H7 (cell line): ENCODE data around the gene NEK10. TPM values are rescaled to one million over a fixed set of nuclear protein-coding genes. Genes with fewer than 3 reads are reported as not detected.
"Not testable (repeated sequence)": the region's sequence is repeated elsewhere in the genome, so short reads cannot be mapped to it uniquely, and the experiment has no call there.

Experiments
- DNase-seq: peaks from one replicate; pipeline ENCODE4 v3.0.0; 2012
- H3K27me3 ChIP-seq: 2 replicates; pipeline ENCODE4 v1.6.0; 2011; ENCODE audit warnings: mild to moderate bottlenecking, low read length; ENCODE audit not compliant: control insufficient read depth, insufficient read depth
- H3K36me3 ChIP-seq: replicated peaks from 2 replicates; pipeline ENCODE4 v1.5.1; 2011; ENCODE audit warnings: low read length; ENCODE audit not compliant: control insufficient read depth, insufficient read depth
- H3K4me3 ChIP-seq: 2 replicates; pipeline ENCODE4 v1.5.1; 2011; ENCODE audit warnings: low read depth, mild to moderate bottlenecking, control low read depth, low read length, moderate library complexity; ENCODE audit not compliant: insufficient read depth
- total RNA-seq: library from RNA; depleted of rRNA; stranded (reverse); fragments of >200 nt; shearing (Covaris generic); gene quantifications from 2 replicates; pipeline ENCODE4 v1.2.3, GENCODE V29; 2014

NEK10 gene
- total RNA-seq, 1 experiment from 2014 or later = 0.03 TPM

DNA sequence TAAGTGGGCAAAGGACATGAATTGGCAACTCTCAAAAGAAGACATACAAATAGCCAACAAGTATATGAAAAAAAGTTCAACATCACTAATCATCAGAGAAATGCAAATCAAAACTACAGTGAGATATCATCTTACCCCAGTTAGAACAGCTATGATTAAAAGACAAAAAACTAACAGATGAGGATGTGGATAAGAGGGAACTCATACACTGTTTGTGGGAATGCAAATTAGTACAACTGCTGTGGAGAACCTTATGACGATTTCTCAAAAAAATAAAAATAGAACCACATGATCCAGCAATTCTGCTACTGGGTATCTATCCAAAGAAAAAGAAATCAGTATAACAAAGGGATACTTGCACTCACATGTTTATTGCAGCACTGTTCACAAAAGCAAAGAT is 28.6 kb downstream of the NEK10 start:
- no peak for DNase-seq

DNA sequence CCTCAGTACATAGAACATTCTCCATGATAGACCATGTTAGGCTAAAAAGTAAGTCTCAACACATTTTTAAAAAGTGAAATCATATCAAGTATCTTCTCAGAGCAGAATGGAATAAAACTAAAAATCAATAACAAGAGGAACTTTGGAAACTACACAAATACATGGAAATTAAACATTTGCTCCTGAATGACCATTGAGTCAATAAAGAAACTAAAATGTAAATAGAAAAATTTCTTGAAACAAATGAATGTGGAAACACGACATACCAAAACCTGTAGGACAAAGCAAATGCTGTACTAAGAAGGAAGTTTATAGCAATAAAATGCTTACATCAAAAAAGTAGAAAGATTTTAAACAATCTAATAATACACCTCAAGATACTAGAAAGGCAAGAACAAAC is 33.6 kb downstream of the NEK10 start:
- Histone ChIP-seq H3K4me3 (no peak overlapping the region), H3K36me3 (no peaks in the 10 kb centered on the region), H3K27me3 (no peaks in the 10 kb centered on the region)
- no peak for DNase-seq

More for the DNA sequence above, 28.6 kb downstream of the NEK10 start:
- Histone ChIP-seq H3K4me3 (no peak overlapping the region), H3K27me3 (no peaks in the 10 kb centered on the region), H3K36me3 (no peaks in the 10 kb centered on the region)

DNA sequence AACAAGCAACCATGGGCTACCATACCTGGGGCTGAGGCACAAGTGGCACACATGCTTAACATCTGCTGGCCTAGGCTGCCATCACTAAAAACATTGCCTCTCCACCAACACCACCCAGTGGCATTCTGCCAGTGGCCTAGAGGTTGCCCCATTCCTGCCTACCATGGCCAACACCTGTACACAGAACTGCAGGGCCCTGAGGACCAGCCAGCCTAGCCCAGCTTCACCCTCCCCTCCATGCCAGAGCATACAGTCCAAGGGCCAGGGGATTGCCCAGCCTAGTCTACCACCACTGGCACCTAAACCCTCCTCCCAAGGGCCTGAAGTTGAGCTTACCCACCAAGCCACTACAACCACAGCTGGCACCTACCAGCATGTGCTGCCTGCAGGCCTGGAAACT is 35.3 kb downstream of the NEK10 start:
- Histone ChIP-seq H3K36me3 (no peaks in the 10 kb centered on the region), H3K27me3 (no peaks in the 10 kb centered on the region), H3K4me3 (no peak overlapping the region)
- no peak for DNase-seq

DNA sequence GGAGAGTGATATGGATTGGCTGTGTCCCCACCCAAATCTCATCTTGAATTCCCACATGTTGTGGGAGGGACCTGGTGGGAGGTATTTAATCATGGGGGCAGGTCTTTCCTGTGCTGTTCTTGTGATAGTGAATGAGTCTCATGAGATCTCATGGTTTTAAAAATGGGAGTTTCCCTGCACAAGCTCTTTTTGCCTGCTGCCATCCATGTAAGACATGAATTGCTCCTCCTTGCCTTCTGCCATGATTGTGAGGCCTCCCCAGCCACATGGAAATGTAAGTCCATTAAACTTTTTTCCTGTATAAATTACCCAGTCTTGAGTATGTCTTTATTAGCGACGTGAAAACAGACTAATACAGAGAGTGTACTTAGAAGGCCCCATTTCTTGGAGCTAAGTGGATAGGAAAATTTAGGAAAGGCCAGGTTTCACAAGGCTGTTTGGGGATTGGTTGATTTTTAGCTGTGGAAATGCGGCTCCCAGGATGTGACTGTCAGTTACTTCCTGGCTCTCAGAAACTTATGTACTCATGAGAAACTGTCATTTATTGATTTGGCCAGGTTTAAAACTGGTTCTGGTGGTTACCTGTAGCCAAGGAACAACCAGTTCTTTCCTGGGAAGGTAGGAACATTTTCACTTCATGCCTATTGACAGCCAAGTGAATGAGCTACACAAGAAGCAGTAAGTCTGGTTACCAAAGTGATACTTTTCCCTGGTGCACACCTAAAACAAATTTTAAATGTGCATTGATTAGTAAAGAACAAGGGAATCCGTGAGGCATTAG is 40.0 kb downstream of the NEK10 start:
- H3K36me3 ChIP-seq, H3K27me3 ChIP-seq, H3K4me3 ChIP-seq, DNase-seq: not testable (repeated sequence)

DNA sequence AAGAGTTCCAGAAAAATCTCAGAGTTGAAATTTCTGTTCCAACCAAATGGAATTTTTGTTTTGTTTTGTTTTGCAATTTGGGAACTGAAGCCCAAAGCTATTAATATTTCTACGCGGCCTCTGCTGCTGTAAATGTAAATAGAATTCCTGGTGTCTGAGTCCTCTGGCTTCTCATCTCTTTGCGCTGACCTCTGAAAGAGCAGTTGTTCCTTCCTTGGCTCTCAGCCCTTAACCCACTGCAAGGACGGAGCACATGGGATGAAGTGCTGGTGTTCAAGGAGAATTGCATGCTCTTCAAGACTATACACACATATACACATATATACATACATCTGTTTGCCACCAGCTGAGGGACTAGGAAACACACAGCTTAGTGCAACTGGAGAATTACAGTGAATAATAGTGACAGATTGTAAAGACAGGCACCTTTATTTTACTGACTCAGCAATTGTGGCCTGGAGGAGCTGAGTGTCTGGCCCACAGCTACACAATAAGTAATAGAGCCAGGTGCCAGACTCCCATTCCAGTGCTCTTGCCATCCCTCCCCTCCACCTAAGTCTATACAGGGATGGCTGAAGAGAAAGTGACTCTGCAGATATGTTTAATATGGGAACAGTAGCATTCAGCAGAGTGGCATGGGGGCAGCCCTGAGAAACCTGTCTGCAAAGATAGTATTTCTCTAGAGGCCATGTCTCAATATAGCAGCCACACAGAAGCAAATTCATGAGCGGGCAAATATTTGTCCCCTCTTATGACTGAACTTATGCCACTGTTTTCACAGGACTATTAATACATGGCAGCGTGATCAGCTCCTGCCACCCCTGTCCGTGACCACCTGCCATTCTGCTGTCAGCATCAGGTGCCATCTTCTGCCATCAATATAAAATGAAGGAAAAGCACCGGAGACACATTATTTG is 42.3 kb downstream of the NEK10 start:
- no peaks in the 10 kb centered on the region for H3K36me3 ChIP-seq
- no peak for DNase-seq
- H3K4me3 ChIP-seq = no peak overlapping the region
- no peaks in the 10 kb centered on the region for H3K27me3 ChIP-seq

DNA sequence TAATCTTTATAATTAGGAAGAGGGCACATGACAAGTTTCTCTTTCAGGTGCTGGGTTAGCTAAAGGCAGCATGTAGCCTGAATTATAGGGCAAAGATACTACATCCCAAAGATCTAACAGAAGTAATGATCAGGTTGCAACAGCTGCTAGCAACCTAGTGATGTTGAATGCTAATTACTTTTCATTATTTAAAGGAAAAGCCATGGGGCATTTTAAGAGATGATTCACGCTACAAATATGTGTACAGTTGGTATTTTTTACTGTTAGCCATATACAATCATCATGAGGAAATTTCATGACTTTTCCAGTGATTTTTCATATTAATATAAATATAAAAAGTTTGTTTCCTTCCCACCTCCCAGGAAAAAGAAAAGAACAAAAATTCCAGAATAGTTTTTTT is 43.0 kb downstream of the NEK10 start:
- Histone ChIP-seq H3K27me3 (no peaks in the 10 kb centered on the region), H3K36me3 (no peaks in the 10 kb centered on the region), H3K4me3 (no peak overlapping the region)
- no peak for DNase-seq

DNA sequence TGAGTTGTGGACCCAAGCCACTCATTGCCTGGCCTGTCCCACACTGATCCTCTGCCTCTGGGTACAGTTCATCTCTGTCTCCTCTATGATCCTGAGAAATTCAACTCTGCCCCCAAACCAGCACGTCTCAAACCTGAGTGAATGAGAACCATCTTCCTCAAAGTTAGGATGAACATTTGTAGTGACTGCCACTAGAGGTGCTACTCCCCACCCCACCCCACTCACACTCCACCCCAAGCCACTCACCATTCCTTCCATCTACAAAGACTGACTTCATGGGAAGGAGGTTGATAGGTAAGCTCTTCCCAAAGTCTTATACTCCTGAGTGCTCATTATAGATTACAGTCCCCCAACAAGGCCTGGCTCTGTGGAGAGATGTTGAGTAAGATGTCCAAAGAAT is 43.8 kb downstream of the NEK10 start:
- Histone ChIP-seq H3K4me3 (no peak overlapping the region), H3K36me3 (no peaks in the 10 kb centered on the region), H3K27me3 (no peaks in the 10 kb centered on the region)
- peak; percentile 30 for DNase-seq

DNA sequence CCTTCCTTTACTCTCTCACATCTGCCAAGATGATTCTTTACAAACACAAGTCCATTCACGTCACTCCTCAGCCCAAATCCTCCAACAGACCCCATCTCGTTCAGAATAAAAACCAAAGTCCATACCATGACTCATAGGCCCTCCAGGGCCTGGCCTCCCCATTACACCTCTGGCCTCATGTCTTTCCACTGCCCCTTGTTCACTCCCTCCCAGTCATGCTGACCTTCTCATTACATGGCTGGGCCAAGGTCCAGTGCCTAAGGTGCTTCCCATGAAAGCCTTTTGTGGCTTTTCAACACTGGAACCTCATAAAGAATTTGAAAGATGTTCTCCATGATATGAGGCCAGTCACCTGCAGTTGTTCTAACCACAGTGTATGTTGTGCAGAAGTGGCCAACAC is 44.5 kb downstream of the NEK10 start:
- Histone ChIP-seq H3K27me3 (no peaks in the 10 kb centered on the region), H3K36me3 (no peaks in the 10 kb centered on the region), H3K4me3 (no peak overlapping the region)
- no peak for DNase-seq

DNA sequence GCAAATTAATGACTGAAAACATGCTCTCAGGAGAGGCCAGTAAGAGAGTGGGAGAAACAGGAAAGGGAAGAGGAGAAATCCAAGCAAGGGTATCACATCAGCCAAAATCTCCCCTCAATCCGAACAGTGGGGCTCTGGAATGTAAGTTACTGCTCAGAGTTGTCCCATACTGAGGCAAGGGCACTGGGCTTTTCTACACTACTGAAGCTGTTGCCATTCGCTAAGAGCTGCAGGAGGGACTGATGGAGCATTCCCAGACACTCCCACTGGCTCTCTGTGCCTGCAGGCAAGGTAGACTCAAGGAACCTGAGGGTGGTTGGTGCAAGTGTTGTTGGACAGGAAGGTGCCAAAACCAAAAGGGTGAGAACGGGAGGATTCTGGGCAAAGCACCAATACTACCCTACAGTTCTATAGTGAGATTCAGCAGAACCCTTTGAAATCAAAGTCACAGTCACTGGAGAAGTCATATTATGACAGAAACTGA is 46.1 kb downstream of the NEK10 start:
- no peak overlapping the region for H3K4me3 ChIP-seq
- peak; percentile 9 for DNase-seq
- no peaks in the 10 kb centered on the region for H3K27me3 ChIP-seq
- H3K36me3 ChIP-seq = no peaks in the 10 kb centered on the region

DNA sequence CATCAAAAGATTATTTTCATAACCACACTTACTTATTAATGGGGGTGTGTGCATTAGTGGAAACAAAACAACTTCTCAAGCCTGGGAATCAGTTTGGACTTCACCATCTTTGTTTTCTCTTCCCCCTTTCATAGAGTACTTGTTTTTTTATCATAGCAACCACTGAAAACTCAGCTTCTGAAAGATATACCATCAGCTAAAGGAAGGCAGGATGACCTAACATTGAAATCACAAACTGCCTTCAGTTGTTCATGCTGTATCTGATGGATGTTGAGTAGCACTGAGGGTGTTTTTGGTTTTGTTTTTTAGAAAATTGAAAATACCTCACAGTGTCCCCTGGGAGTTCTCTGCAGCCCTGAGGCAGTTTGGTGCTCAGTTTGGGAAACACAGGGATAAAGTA is 46.5 kb downstream of the NEK10 start:
- Histone ChIP-seq H3K4me3 (no peak overlapping the region), H3K36me3 (no peaks in the 10 kb centered on the region), H3K27me3 (no peaks in the 10 kb centered on the region)
- DNase-seq = no peak

DNA sequence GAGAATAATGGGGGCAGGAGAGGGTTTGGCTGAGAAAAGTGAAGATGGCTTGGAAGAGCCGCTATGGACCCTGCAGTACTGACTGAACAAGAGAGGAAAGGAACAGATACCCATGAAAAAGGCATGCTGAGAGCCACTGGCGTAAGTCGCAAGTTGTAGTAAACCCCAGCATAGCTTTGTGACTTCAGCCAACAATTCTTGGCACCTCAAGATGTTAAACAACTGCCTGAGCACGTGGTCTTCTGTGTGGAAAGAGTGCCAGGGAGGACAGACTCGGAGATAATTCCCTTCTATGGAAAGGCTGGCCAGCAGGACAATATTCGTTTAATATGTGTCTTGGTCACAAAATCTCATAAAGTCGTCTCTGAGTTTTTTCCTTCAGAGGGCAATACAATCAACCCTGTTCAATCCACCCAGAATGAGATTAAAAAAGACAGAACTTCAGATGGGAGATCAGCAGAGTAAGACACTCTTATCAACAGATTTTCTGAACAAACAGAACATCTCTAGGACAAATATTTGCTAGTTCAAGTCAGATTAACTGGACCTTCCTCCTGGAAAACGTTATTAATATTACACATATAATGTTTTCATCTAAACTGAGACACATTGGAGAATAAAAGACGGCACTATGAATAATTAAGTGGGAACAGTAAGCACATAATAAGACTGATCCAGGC is 49.2 kb downstream of the NEK10 start:
- no peak for DNase-seq
- H3K36me3 ChIP-seq = no peaks in the 10 kb centered on the region
- no peaks in the 10 kb centered on the region for H3K27me3 ChIP-seq
- H3K4me3 ChIP-seq = no peak overlapping the region

DNA sequence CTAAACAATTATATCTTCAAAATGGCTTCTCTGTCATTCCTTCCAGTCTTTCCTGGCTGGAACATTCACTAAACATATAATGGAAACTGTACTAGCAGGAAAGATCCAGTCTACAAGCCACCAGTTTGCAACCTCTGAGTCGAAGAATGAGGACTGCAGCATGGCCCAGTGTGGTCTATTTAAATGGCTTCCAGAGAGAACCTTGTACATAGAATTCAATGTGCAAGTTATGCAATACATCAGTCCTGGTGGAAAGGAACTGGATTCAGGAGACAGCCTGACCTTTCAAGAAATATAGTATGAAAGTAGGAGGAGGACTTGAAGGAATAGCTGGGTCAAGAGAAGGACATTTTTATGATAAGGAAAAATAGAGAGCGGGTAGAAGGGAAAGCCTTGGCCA is 49.9 kb downstream of the NEK10 start:
- no peak overlapping the region for H3K4me3 ChIP-seq
- H3K27me3 ChIP-seq = no peaks in the 10 kb centered on the region
- no peak for DNase-seq
- H3K36me3 ChIP-seq = no peaks in the 10 kb centered on the region

DNA sequence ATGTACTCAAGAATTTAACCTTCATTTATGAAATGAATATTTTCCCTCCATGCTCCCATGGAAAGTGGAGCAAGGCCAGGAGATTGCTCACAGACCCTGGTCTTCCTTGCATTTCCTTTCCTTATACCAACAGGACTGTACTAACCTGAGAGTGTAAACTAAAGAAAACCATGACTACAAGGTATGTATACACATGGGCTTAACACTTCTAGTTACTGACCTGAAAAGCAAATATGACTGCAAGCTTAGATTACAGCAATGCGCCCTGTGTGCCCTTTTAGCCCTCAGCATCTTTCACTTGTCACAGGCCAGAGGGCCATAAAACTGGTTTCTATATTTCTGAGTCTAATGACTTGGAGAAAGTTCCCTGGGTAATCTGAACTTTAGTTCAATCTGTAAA is 52.1 kb downstream of the NEK10 start:
- Histone ChIP-seq H3K36me3 (no peaks in the 10 kb centered on the region), H3K4me3 (no peak overlapping the region), H3K27me3 (no peaks in the 10 kb centered on the region)
- no peak for DNase-seq

DNA sequence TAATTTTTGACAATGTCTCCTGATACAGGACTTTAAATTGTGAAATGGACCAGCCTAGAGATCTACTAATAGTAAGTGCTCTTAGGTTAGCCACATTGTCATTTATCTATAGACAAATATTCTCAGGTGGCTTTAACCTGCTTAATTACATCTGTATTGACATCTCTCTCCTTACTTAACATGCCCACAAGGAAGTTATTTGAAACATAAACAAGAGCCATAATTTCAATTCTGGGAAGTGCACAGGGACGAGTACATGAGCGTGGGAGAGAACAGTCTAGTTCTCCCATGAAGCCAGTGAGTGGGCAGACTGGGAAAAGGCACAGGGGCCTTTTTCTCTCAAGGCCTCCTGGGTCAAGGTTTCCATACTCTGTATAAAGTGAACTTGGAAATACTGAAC is 54.2 kb downstream of the NEK10 start:
- Histone ChIP-seq H3K36me3 (no peaks in the 10 kb centered on the region), H3K4me3 (no peak overlapping the region), H3K27me3 (no peaks in the 10 kb centered on the region)
- no peak for DNase-seq
